Occipital lobe (tissue), 2 donors: ENCODE measurements around the gene CPLANE1. TPM values are rescaled to one million over a fixed set of nuclear protein-coding genes. Genes with fewer than 3 reads are reported as not detected.
"Not testable (repeated sequence)": the region's sequence is repeated elsewhere in the genome, so short reads cannot be mapped to it uniquely, and the experiment has no call there.

ENCODE experiments used
- DNase-seq: peaks from one replicate; lab custom pipeline; 2025; lab: John Stamatoyannopoulos, UW
- total RNA-seq: library from RNA; depleted of rRNA; stranded (reverse); fragments of >200 nt; gene quantifications from one replicate; pipeline ENCODE4 v1.2.3, GENCODE V29; 2014

The CPLANE1 gene
- total RNA-seq, 1 donor from 2014 or later = 65.4 TPM

DNA sequence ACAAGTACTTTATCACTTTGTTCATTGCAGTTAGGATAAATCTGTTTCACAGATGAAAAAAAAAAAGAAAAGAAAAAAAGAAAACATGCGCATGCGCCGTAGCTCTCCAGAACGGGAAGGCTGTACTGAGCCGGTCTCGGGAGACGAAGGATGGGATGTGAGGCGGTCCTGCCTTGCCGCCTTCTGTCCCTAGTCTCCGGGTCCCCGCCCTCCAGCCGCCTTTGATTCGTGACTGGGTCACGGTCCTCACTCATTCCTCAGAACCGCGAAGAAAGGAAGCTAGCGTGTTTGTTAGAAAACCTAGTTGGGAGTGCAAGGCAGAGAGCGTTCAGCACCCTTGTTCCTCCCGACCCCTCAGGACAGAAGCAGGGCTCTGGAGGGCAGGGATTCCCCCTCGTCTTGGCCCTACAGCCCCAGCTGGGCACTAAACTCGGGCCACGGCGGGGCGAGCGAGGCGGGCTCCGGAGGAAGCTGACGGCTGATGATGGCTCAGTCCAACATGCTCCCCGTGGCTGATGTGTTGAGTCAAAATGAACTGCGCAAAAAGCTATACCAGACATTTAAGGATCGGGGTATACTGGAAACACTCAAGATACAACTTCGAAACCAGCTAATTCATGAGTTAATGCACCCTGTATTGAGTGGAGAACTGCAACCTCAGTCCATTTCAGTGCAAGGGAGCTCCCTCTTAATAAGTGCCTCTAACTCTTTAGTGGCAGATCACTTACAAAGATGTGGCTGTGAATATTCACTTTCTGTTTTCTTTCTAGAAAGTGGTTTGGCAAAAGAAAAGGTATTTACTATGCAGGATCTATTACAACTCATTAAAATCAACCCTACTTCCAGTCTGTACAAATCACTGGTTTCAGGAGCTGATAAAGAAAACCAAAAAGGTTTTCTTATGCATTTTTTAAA is 40.0 kb downstream of the CPLANE1 start:
- DNase-seq = no peak

DNA sequence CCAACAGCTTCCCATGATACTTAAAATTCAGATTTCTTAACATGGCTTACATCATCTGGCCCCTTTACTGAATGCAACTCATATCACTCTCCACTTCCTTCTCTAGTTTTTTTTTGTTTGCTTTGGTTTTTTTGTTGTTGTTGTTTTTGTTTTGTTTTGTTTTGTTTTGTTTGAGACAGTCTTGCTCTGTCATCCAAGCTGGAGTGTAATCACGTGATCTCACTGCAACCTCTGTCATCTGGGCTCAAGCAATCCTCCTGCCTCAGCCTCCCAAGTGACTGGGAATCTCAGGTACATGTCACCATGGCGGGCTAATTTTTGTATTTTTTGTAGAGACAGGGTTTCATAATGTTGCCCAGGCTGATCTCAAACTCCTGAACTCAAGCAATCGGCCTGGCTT is 41.4 kb downstream of the CPLANE1 start:
- no peak for DNase-seq

DNA sequence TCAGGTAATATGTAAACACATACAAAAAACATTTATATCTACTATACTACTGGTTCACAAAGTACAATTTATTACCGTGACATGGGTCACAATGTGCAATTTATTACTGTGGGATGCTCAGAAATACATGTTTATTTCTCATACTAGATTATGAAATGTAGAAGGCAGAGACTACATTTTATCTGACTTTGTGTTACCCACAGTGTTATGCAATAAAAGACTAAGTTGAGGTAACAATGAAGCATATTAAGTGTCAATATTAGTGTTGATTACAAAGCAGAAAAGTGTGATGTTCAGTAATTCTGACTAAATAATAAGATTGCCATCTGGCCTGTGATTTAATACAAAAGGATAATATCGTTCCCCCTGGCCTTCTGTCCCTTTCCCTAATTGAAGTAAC is 42.4 kb downstream of the CPLANE1 start:
- no peak for DNase-seq

DNA sequence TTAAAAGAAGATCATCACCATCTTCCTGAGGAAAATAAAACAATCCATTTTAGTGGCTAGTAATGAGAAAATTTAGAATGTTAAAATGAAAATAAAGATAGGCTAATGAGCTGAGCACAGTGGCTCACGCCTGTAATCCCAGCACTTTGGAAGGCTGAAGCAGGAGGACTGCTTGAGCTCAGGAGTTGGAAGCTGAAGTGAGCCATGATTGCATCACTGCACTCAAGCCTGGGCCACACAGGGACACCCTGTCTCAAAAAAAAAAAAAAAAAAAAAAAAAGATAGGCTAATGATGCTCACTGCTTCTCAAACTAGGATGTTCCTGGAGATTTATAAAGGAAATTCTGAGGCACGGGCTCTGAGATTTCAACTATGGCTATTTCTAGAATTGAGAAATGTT is 50.3 kb downstream of the CPLANE1 start:
- DNase-seq = no peak

DNA sequence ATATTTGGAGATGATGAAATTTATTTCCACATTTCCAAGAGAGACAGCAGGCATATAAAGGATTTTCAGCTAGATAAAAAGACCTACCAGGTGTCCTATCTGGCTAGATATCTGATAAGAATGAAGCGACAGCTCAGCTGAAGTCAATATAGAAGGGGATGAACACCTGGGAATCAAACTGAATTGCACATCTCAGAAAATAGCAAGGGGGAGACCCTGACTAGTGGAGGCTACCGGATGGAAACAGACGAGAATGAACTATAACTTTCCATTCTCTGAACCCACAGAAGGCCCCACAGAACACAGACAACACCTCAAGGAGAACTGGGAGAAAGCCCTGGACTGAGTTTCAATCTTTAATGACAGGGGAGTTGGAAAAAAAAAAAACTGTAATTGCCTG is 51.1 kb downstream of the CPLANE1 start:
- DNase-seq = no peak

DNA sequence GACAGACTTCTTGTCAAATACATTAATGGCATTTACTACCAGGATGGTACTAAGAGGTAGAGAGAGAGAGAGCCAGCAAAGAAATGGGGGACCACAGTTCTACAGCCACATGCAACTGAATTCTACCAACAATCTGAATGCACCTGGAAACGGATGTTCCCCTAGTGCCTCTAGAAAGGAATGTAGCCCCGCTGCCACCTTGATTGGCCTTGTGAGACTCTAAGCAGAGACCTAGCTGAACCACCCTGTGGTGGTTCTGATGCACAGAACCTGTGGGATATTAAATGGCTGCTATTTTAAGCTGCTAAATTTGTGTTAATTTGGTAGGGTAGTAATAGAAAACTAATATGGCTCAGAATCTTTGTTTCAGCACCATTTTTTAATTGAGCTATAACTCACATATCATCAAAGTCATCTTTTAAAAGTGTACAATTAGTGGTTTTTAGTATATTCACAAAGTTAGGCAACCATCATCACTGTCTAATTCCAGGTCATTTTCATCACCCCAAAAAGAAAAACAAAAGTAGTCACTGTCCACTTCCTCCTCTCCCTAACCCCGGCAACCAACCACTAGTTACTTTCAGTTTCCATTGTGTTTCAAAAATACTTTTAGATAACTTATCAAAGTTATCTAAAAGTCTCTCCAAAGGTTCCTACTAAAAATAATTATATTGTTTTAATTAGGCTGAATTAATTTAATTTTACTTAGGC is 51.7 kb downstream of the CPLANE1 start:
- no peak for DNase-seq

DNA sequence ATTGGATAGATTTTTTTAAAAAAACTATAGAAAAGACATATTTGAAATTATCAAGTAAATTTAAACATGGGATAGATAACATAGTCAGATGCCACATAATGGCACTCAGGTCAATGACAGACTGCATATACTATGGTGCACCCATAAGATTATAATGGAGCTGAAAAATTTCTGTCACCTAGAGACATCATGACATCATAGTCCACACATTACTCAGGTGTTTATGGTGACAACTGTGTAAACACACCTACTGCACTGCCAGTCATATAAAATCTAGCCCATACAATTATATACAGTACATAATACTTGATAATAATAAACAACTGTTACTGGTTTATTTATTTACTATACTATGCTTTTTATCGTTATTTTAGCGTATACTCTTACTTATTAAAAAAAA is 58.6 kb downstream of the CPLANE1 start:
- no peak for DNase-seq

DNA sequence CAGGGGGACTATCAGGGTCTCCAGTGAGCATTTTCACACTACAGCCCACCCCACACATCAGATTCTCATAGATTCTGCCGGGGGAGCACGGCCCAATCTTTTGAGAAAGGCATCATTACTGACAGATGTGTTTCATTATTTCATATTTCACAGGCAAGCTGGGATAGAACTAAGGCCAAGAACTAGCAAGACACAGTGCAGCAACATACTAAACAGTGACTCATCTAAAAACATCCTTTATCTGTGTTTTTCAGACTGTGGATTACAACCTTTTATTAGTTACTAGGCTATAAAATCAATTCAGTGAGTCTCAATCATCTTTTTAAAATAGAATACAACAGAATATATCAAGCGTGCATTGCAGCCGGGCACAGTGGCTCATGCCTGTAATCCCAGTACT is 59.8 kb downstream of the CPLANE1 start:
- DNase-seq = no peak

DNA sequence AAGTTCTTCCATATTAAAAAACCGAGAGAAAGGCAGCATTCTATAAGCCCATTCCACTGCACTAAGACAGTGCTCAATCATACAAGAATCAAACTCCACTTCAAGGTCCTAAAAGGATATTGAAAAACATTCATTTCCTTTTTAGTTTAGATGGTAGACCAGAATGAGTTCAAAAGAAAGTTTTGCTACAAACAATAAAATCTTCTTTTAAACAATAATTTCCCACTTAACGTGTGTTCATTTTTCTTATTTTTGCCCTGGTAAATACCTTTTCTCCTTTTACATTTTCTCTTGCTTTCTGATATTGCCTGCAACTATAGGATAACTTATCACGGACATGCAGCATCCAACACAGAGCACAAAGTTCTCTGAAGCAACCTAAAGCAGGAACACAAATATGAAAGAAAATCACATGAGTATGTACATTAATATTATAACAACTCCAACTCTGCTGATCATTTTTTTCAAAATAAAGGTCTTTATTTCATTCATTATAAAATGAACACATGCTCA is 61.7 kb downstream of the CPLANE1 start:
- no peak for DNase-seq

DNA sequence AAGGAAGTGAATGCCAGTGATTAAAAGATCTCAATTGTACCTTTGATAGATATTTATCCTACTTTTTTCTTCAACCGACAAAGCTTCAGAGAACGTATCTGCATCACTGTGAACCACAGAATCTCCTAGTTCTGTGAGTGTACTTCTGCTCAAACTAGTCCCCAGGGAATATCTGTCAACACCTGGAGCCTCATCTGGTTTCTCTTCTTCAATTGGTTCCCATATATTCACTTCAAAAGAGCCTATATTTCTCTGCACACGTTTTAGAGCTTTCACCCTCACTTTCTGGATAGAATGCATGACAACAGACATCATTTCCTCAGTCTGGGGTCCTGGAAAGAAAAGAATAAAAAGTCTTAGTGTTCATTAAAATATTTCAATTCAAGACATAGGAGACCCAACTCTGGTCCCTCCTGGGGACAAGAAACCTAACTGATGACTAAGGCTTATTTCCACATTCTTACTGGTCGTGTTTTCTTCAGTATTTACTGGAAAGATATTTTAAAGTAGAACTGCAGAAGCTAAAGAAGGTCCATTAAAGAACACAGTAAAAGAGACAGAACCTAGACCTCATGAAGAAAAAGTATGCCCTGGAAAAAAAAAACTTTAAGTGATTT is 64.3 kb downstream of the CPLANE1 start:
- DNase-seq = no peak

DNA sequence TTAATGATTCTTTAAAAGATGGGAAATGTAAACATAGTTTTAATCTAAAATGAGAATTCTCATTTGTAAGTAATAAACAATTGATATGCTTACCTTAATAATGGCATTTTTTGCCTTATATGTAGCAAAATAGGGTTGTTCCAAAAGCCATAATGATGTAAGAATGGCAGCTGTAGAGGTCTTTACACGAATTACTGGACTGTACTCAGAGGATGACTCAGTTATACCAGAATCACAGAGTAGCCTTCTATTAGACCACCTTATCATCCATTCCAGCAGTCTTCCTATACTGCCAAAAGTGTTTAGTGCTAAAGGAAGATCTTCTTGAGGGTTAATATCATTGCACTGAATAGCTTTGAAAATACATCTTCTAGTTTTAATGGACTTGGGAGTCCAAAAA is 66.5 kb downstream of the CPLANE1 start:
- DNase-seq = no peak

DNA sequence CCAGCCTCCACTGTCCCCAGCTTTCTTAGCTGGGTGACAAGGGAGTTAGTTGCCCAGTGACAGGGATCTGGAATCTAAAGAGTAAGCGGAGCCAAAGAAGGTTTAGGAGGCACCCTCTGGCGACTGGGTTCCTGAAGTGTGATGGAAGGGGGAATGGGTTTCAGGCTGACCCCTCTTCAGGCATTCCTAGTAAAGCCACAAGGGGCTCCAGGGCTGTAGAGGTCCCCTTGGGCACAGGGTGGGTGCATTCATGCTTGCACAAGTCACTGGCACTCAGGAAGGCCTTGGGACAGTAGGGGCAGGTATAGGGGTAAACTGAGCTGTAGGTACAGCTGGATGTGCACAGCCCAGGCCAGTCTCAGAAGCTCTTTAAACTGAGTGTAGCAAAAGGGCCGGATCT is 74.2 kb downstream of the CPLANE1 start:
- DNase-seq = no peak

DNA sequence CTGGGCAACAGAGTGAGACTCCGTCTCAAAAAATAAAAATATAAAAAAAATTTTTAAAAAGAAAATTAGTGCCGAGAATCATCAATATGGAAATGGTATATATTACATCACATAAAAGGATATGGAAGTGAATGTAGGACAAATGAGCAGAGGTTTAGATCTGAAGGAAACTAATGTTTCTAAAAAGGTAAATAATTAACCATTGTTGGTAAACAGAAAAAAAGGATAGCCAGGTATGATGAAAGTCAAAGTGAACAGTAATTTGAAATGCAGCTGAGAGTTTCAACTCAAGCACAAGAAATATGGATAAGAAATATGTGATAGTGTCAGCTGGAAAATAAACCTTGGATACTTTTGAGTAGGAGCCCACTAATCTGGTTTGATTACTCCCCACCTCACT is 76.2 kb downstream of the CPLANE1 start:
- DNase-seq = no peak

DNA sequence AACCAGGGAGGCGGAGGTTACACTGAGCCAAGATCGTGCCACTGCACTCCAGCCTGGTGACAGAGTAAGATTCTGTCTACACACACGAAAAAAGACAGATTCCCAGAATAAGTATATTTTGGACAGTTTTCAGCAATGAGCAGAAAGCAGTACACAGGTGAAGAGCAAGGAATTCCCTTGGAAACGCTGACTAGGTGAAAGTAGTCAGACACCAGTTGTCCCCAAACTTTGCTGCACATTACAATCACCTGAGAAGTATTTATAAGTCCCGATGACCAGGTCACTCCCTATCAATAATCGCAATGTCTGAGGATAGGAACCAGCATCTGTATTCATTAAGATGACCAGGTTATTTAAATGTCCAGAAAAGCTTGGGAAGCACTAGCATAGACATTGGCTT is 78.3 kb downstream of the CPLANE1 start:
- no peak for DNase-seq

DNA sequence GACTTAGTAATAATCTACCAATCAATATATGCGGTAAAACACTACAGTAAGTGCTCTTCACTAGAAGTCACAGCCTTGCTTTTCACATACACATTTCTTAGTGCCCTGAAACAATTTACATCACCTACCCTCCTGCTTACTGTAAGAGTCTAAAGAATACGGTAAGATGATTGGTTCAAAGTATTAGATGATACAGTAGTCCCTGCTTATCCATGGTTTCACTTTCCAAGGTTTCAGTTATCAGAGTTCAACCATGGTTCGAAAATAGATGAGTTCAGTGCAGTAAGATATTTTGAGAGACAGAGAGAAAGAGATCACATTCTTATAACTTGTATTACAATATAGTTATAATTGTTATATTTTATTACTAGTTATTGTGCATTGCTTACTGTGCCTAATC is 83.0 kb downstream of the CPLANE1 start:
- no peak for DNase-seq

DNA sequence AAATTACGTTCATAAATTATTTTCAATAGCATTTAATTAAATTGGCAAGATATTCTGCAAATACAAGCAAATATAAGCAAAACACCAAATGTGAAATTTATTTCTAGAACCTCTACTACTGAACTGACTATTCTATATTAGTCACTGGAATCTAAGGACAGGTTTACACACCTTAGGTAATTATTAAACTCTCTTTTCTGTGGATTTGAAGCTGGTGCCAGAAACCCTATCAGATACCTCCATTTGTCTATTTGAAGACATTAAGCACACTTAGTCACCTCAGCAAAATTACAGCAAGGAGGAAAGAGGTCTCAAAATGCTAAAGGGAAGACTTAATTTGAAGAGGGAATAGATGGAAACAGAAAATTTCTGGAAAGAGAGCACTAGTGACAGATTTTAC is 83.4 kb downstream of the CPLANE1 start:
- DNase-seq = no peak

DNA sequence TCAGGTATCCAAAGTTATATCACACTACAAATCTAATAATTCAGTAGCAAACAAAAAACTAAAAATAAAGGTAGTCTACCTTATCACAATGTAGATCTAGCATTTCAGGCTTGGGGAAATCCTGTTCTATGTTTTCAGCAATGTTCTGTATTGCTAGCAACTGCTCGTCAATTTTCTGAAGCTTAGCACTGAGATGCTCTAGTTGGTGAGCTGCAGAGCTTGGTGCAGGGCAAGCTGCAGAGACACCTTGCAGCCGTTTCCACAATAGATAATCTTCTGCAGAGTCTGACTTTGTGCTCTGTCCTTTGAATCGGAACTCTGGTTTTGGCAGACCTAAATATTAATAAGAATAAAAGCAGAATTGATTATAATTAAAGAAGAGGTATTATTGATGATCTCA is 95.5 kb downstream of the CPLANE1 start:
- no peak for DNase-seq

DNA sequence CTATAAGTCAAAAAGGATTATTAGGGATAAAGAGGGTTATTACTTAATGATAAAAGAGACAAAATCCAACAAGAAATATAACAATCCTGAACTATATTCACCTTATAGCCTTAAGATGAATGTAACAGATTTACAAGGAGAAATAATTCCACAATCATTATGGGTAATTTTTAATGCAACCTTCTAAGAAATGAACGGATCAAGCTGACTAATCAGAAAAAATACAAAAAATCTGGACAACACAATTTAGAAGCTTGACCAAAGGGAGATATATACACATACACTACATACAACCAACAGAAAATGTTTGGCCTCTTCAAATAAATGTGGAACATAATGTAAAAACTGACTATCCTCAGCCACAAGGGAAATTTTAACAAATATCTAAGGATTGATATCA is 102.3 kb downstream of the CPLANE1 start:
- DNase-seq = no peak

DNA sequence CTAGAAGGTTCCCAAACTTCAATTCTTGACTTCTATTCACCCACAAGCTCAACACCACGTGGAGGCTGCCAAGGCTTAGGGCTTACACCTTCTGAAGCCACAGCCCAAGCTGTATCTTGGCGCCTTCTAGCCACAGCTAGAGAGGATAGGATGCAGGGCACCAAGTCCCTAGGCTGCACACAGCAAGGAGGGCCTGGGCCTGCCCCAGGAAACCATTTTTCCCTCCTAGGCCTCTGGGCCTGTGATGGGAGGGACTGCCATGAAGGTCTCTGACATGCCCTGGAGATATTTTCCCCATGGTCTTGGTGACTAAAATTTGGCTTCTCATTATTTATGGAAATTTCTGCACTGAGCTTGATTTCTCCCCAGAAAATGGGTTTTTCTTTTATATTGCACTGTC is 112.5 kb downstream of the CPLANE1 start:
- no peak for DNase-seq

DNA sequence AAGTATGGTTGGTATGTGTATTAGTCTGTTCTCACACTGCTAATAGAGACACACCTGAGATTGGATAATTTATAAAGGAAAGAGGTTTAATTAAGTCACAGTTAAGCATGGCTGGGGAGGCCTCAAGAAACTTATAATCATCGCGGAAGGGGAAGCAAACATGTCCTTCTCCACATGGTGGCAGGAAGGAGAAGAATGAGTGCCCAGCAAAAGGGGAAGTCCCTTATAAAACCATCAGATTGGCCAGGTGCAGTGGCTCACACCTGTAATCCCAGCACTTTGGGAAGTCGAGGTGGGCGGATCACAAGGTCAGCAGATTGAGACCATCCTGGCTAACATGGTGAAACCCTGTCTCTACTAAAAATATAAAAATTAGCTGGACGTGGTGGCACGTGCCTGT is 113.9 kb downstream of the CPLANE1 start:
- DNase-seq = not testable (repeated sequence)

DNA sequence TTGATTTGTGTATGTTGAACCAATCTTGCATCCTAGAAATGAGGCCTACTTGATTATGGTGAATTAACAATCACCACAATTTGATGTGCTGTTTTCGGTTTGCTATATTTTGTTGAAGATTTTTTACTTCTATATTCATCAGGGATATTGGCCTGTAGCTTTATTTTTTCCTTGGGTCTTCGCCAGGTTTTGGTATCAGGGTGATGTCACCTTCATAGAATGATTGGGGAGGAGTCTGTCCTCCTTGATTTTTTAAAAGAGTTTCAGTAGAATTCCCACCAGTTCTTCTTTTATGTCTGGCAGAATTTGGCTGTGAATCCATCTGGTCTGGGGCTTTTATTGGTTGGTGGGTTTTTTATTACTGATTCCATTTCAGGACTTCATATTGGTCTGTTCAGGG is 115.2 kb downstream of the CPLANE1 start:
- DNase-seq = no peak

DNA sequence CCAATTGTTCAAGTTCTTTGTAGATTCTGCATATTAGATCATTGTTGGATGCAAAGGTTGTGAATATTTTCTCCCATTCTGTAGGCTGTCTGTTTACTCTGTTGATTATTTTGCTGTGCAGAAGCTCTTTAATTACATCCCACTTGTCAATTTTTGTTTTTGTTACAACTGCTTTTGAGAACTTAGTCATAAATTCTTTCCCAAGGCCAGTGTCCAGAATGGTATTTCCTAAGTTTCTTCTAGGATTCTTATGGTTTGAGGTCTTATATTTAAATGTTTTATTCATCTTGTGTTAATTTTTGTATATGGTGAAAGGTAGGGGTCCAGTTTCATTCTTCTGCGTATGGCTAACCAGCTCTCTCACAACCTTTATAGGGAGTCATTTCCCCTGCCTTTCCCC is 116.5 kb downstream of the CPLANE1 start:
- no peak for DNase-seq
